HG03060 (cell line): ENCODE results near the gene MARK1.

Source experiments
- ATAC-seq: cut with Tn5 transposase; IDR thresholded peaks from one replicate; pipeline ENCODE4 v1.9.1; 2021; ENCODE audit warnings: low read depth, moderate number of reproducible peaks; ENCODE audit not compliant: unreplicated experiment

The MARK1 gene

DNA sequence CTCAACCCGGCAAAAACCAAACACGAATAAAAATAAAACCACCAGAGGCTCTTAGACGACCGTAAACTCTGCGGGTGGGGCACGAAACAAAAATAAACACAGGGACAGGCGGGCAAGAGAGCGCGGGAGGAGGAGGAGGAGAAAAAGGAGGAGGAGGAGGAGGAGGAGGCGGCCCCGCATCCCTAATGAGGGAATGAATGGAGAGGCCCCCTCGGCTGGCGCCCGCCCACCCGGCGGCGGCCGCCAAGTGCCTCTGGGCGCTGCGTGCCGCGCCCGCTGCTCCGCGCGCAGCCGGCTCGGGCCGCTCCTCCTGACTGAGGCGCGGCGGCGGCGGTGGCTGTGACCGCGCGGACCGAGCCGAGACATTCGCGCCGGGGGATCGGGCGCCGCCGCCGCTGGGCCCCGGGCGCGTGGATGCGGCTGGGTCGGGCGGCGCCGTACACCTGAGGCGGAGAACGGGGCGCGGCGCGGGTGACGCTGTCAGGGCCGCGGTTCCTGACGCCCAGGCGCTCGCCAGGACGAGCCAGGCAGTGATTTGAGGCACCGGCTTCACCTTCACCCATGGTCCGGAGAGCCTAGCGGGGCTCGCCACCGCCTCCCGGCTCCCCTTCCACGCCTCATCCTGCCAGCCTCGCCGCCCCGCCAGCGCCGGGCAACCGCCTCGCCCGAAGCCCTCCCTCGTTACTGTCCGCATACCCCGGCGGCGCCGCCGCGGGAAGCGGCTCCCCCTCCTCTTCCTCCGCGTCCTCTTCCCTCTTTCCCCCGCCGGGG lies at the start of gene MARK1:
Gene MARK1 (plus strand): TSS at position 229 of the 771 bp plus-strand sequence. CDS start 687 bp downstream, outside the sequence.
- ATAC-seq, result no peak

DNA sequence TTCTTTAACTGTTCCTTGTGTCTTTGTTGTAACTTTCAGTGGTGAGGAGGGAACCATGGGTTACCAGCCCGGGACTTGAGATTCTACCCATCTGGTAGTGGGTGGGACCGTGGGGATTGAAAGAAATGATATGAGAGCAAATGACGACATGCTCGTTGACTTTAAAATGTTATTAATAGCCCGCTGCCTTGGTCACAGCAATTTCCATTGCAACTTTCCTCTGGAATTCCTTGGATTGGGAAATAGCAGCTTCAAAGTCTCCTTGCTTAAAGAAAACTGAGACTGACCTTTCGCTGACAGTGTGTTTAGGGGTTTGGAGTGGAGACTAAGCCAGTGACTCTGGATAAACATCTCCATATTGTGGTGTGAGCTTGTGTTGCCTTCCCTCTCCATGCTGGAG lies 44.2 kb upstream of the MARK1 start:
- no peak for ATAC-seq

DNA sequence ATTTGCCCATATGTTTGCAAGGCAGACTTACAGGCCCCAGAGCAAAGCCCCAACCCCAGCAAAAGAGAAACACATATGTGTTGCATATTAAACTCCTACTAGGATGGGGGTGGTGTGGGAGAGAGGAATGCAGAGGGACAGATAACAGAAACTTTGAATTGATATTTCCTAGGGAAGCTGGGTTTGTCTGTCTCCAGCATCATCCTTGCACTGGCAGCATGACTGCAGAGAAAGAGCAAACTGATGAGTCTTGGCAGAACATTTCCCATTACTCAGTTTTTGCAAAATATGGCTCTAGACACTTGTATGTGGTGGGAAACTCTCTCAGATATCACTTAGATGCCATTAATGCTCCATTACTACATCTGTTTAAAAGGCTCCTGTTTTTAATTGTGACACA lies 43.8 kb upstream of the MARK1 start:
- ATAC-seq, result no peak

DNA sequence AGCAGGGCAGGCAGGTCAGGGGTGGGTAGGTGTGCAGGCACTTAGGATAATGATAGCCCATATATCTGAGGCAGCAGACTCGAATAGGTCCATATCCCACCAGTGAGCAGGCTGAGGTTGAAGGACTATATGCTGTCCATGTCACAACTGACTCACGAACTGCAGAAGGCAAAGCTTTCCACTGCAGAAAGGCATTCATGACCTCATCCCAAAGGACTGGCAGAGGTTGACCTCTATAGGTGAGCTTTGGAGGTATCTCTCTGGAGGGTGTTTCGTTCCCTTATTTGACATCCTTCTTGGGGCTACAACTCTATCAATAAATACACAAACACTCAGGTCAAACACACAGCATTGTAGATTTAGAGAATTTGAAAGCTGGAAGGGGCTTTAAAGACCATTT lies 42.8 kb upstream of the MARK1 start:
- no peak for ATAC-seq

DNA sequence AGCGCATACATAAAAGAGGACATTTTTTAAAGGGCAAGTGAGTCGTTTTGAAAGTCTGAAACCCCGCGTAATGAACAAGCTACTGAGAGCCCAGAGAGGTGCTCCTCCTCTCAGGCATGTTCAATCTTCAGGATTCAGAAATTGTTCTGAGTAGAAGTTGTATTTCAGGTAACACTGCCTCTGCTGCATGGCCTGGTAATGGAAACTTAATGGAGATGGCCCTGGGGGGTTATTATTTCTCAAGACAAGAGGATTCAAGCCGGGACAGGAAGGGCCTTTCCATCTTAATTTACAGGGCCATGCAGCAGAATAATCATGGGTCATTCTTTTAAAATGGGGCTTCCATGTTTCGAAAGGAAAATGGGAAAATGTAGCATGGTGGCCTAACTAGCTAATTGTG lies 42.1 kb upstream of the MARK1 start:
- ATAC-seq, result no peak

DNA sequence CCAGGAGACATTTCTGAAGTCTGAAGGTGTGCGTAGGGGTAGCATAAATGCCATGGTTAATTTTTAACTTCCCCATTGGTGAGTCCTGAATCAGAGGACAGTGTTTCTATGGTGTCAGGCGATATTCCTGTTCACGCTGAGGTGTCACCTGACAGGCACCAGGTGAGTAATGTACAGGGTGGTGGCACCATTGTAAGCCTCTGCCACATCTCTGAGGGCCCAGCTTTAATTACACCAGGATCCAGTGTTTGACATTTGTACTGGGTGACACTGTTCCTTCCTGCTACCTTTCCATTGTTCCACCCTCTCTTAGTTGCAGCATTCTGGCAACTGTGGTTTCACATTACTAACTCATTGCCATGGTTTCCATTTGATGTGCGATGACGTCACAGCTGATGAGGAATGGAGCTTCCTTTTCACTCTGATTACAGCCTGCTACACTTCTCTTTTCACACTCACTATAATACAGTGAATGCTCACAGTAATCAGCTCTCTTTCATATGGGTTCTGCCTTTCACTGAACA lies 40.6 kb upstream of the MARK1 start:
- no peak for ATAC-seq

DNA sequence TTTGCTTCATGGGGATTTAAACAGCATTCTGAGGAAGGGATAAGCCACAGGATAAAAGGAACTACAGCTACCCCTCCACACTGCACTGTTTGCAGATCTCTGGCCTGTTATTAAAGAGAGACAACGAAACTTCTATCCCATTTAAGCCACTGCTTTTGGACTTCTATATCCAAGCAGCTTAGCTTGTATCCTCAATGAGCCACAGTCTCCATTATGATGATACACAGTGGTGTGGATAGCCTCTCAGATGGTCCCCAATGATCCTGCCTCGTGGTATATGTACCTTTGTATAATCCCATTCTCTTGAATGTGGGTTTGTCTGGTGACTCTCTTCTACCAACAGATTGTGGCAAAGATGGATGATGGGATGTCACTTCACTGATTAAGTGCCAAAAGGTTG lies 36.0 kb upstream of the MARK1 start:
- no peak for ATAC-seq

DNA sequence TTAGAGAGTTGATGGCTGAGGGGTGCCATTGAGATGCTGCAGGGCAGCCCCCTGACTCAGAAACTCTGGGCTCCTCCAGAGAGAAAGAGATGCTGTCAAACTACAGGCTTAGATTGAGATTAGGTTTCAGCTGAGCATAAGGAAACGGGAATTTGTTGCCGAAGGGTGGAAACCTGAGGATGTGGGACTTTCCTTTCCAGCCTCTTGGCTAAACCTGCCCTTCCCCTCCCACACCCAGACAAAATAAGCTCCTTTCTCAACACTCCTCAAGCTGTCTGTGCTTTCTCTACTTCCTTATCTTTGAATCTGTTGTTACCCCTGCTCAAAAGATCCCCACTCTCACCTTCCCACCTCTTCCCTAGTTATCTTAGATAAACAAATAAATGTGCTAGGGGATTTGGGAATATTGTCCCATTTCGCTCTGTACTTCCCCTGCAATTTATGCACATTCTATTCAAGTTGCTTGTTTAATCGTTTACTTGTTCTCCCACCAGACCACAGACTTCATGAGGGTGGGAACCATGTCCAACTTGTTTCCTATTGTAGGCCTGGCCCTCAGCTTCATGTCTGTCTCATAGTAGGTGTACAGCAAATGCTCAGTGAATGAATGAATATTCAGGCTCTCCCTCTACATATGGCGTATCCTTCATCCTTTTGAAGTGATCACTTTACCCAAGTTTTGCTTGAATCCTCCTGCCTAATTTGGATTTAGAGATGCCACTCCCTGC lies 30.6 kb upstream of the MARK1 start:
- ATAC-seq, result no peak

DNA sequence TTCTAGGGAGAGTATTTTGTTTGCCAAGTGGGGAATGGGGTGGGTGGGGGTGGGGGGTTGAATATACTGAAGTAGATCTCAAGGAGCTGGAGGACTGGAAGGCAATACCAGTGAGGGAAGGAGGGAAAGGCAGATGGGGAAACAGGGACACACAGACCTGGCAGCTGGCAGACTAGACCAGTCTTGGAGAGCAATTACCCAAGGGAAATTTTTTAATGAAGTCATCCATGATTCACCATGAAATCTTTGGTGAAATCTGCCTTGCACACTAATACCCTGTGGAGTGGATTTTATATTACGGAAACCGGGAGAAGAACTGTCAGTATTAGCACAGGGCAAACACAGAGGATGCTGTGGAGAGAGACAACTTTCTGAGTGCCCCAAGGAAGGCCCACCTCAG lies 29.7 kb upstream of the MARK1 start:
- no peak for ATAC-seq

DNA sequence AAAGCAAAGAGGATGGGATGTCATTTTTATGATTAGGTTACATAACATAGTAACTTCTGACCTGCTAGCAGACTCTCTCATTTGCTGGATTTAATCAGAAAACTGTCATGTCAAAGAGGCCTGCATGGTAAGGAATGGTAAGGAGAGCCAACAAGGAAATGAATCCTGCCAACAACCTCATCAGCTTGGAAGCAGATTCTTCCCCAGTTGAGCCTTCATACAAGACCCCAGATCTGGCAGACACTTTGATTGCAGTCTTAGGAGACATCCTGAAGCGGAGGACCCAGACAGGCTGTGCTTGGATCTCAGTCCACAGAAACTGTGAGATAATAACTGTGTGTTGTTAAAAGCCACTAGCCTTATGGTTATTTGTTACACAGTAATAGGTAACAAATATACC lies 27.6 kb upstream of the MARK1 start:
- no peak for ATAC-seq

DNA sequence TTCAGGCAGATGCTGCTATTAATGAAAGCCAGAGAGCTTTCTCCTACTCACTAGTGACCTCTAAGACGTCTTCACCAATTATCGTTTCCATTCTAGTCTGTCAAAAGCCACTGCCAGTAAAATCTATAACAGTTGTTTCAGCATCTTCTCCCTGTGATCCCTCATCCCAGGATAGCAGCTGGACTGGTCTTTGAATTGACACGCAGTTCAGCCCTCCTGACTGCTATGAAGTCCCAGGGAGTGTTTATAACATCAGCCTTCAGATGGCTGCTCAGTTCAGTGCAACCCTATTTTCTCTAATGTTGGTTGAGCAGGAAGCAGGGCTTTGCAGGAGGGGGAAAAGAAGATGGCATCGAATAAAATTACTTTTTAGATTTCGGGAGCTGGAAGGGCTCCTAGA lies 23.6 kb upstream of the MARK1 start:
- no peak for ATAC-seq

DNA sequence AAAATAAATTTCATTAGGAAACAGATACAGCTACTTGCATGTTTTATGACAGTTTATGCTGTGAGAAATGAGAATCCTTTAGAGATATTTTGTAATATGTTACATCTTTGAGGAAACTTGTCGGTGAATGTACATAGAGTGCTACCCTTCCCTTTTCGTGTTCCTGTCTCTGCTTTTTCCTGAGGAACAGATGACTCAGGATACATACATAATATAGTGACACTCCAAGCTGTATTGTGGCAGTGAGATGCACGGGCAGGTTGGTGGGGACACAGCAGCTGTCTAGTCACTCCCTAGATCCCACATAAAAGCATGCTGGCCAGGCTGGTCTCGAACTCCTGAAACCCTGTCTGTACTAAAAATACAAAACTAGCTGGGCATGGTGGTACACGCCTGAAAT lies 20.9 kb upstream of the MARK1 start:
- ATAC-seq, result no peak

DNA sequence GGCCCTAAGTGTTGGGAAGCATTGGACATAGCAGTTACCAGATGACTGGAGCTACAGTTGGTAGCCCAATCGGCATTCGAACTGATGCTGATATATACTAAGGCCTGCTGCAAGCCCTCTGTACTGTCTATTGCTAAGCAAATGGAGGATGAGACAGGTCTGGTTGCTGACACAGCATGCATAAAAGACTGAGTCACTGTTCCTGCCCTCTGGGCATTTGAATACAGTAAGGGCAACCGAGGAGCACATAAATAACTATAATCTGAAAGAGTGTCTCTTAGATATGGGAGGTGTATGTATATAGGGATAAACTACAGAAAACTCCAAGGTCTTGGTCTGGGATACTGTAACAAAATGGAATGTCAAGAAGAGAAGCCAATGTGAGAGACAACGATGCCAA lies 16.8 kb upstream of the MARK1 start:
- no peak for ATAC-seq

DNA sequence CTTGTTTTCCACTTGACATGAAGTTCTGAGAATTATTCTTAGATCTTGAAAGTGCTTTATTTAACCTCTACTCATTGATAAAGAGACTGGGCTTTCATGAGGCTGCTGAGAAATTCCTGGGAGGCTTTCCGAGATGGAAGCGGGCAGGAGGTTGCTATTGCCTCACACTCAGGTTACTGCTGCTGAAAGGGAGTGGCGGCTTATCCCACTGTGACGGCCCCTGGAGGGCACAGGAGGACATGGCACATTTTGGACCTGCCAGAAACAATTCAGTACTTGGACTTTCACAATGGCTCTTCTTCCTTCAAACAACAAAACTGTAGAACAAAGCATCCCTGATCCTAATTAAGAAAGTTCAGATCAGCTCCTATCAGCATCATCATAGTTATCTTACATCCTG lies 16.2 kb upstream of the MARK1 start:
- ATAC-seq, result no peak

DNA sequence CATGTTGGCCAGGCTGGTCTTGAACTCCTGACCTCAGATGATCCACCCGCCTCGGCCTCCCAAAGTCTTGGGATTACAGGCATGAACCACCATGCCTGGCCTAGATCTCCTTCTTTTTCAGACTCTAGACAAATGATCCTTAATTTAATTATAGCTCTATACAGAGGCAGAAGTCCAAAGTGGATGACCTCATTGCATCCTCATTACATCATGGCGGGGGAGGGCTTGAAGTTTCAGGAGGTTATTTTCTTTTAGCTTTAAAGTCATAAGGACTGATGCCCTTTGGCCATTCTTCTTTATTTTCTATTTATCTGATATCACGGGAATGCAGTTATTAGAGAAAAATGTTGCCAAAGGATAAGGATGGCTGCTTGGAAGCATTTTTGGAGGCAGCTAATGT lies 14.1 kb upstream of the MARK1 start:
- no peak for ATAC-seq

DNA sequence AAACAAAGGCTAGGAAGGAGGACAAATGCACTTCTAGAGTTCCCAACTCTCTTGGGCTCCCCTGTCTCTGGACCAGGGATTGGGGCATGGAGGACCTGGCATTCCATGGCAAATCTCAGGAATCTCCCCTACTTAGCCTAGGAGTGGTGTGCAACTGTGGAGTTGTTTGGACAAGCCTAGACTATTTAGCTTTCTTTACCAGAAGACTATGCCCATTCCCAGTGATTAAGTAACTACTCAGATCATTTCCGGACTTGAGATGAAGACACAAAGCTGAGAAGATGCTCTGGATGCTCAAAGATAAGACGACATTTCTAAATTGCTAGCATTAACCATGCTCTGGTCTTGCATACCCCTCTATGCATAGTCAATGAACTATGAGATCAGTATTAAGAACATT lies 13.7 kb upstream of the MARK1 start:
- ATAC-seq, result no peak

DNA sequence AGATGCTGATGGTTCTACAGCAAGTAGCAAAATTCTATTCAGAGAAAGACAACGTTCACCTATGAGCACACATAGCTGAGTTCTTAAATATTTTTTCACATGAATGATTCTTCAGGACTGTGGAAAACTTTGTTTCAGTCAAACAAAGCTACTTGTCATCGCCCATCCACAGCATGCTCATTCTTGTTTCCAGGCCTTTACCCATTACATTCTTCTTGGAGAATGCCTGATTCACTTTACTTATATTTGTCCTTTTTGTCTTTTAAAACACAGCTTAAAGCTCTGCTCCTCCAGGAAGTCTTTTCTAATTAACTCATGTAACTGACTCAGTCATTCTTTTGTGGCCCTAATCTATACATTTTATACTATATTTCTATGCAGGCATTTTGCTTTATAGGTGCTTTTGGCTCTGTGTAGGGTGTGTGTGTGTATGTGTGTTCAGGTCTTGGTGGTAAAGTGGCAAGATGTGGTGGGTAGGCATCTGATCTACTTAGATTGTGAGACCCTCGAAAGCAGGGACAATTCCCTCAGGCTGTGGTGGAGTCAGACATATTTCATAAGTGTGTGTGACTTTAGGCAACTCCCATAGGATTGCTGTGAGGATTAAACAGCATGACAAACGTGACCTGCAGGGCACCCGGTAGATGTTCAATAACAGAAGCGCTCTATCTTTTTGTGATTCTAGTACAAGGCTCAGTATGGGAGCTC lies 11.8 kb upstream of the MARK1 start:
- no peak for ATAC-seq

DNA sequence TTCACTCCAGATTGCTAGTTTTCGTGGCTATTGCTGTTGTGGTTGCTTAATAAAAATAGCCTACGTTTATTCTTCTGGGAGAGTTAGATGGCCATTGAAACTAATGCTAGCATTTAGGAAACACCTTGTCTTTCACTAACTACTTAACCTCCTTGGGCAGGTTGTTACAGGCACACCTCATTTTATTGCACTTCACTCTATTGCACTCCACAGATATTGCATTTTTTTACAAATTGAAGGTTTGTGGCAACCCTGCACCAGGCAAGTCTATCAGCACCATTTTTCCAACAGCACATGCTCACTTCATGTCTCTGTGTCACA lies 11.3 kb upstream of the MARK1 start:
- ATAC-seq, result no peak

DNA sequence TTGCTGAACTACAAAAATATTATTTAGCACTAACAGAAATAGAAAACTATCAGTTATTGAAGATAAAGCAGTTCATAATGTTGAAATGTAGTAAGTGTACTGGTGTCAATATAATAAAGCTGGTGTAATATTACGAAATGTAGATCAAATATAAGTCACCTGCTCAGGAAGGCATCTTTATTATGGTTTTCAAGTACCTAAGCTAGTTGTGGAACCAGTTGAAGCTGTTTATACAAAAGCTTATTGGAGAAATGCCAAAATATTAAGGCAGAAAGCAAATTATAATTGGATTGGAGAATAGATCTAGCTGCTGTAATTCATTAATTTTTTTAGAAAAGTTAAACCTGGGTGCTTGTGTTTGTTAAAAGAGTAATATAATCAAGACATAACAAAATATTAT lies 6.2 kb upstream of the MARK1 start:
- no peak for ATAC-seq

DNA sequence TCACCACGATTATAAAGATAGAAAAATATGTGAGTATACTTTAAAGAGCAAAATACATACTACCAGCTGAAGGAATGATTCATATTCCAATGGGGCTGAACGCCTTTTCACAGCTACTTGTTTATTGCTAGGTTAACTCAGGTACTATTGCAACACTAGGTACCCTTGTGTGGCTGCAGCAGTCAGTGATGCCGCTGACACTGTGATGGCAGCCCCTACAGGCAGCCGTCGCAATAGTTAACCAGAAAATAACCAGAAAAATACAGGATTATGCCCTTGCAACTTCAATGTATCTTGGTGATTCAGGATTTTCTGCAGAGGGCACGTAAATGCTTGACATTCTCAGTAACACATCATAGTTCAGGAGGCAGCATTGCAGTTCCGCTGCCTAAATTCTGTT lies 1.6 kb upstream of the MARK1 start:
- ATAC-seq, result no peak

DNA sequence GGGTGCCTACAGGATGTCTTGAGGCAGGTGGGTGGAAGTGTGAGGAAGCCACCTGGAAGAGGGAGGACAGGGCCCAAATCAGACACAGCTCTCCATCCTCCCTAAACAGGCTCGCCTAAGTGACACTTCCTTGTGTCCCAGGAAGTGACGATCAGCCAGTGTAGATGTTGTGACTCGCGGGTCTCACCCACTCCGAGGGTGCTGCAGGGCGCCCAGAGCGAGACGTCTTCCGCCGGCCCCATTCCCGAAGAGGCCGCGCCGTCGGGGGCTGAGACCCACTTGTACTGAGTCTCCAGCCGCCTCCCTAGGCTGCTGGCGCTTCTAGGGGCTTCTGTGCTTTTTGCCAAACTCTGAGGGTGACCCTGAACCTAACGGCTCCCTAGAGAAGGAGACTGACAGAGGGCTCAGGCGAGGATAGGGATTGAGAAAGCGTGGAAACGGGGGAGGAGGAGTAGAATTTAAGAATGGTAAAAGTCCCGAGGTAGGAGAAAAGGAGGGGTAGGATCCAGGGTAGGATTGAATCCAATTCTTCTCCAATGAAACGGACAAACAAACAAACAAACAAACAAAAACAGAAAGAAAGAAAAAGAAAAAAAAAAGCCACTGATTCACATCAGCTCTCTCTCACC lies 543 bp upstream of the MARK1 start:
- no peak for ATAC-seq
